NOMO-1 treated with dmso at 0.1 percent for 144 hours (cell line): ENCODE data around the gene SCYL2.
"Not testable (repeated sequence)": the region's sequence is repeated elsewhere in the genome, so short reads cannot be mapped to it uniquely, and the experiment has no call there.

ENCODE experiments used
- DNase-seq: peaks from one replicate; lab custom pipeline; 2025; ENCODE audit not compliant: unreplicated experiment; lab: John Stamatoyannopoulos, UW

Gene SCYL2

DNA sequence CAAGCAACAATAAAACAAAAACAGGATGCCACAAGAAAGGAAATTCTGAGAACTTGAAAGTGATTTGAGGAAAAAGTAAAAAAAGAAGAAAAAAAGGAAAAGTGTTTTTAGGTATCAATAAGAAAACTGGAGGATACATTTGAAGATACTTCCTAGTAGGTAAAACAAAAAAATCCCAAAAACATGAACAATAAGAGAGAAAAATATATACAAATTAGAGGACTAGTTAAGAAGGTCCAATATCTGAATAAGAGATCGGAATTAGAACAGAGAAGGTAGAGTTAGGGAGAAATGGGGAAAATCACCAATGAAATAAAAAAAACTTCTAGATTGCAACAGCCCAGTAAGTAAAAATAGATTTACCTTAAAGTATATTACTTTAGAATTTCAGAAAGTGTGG is 8.8 kb upstream of the SCYL2 start:
- no peak for DNase-seq

- DNase-seq, result no peak
These were observed 3.8 kb upstream of the SCYL2 start for GRCh38 chr12:100263131-100263530.

DNA sequence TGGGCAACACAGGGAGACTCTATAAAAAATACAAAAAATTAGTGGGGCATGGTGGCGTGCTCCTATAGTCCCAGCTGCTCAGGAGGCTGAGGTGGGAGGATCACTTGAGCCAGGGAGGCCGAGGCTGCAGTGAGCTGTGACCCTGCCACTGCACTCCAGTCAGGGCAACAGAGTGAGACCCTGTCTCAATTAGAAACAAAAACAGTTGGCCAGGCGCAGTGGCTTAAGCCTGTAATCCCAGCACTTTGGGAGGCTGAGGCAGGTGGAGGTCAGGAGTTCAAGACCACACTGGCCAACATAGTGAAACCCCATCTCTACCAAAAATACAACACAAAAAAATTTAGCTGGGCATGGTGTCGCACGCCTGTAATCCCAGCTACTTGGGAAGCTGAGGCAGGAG is 1.9 kb upstream of the SCYL2 start:
- not testable (repeated sequence) for DNase-seq

DNA sequence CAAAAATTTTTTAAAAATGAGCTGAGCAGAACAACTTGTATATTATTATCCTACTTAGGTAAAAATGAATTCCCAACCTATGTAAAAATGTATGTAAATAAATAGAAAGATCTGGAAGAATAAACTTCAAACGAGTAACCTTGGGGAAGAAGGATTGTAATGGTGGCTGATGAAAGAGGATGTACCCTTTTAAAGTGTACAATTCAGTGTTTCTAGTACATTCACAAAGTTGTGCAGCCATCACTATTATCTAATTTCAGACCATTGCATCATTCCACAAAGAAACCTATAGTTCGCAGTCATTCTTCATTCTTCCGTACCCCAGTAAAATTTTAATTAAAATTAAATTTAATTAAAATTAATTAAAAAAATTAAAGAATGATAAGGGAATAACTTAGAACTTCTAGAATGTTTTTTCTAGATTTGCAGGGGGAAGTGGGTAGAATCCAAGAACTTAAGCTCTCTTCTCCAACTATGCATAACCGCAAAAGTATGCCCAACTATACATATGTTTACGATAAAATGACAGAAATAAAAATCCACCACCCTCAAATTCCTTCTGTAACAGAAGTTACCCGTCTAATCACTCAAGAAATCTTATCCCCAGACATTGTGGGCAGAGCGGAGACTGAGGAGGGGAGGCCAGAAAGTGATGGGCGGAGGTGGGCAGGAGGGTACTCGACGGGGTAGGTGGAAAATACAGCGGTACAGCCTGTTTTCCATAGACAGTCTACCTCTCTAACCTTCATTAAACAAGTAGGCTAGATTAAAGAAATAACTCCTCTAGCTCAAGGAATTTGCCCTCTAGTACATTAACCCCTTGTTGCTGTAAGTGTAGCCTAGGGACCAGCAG is 1.0 kb upstream of the SCYL2 start:
- no peak for DNase-seq

DNA sequence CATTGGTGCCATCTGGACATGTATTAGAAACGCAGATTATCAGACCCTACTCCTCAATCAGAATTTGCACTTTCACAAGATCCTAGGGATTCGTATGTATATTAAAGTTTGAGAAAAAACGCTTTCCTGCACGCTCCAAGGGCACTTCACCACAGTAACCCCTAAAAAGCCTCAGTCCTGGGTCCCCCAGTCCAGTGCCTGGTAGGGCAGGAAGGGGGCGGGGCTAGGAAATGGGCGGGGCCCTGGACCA is 467 bp upstream of the SCYL2 start:
- DNase-seq, result no peak

GRCh38 chr12:100267603-100268281 is 765 bp downstream of the SCYL2 start:
- DNase-seq, result no peak

GRCh38 chr12:100268835-100269564 is 2.0 kb downstream of the SCYL2 start:
- no peak for DNase-seq

DNA sequence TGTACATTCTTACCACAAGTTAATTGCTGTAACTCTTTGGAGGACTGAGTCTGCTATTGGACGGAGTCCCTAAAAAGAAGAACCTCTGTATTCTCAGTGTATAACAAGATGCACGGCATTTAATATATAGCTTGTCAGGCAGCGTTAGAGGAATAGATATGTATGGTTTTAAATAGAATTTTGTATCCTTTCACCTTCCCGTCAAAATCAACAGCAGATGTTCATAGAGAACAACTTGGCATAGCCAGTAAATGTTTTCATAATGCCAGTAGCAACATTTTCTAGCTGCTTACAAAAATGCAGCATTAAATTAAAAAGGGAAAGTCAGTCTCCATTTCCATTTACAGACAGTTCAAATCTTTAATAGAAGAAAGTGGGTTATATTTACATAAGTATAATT is 6.8 kb downstream of the SCYL2 start:
- DNase-seq, result no peak

DNA sequence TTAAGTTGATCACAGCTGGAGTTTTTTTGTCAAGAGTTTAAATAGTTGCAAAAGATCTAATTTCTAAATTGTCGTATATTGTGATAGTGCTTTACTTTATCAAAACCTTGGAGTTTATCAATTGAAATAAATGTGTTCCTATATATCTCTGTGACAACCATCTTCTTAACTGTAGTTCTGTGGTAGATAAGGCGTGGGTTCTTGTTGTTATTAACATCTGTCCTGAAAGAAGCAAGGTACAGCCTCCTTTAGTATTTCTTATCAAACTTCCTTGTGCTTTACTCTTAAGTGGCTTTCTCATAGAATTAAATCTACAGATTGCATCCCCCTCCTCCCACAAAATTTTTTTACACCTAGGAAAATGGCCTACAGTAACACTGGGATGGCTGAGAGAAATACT is 7.3 kb downstream of the SCYL2 start:
- no peak for DNase-seq

- DNase-seq, result no peak
These were observed 12.2 kb downstream of the SCYL2 start for GRCh38 chr12:100279159-100279558.

GRCh38 chr12:100279607-100280244 is 12.7 kb downstream of the SCYL2 start:
- DNase-seq, result no peak

DNA sequence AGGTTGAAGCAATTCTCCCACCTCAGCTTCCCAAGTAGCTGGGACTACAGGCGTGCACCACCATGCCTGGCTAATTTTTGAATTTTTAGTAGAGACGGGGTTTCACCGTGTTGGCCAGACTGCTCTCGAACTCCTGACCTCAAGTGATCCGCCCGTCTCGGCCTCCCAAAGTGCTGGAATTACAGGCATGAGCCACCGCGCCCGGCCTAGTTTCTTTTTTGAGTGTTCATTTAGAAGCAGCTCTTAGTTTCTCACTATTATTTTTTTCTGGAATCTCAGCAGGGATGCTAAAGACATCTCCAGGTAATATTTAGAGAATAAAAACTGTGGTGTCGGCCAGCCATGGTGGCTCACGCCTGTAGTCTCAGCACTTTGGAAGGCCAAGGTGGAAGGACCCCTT is 17.6 kb downstream of the SCYL2 start:
- DNase-seq, result not testable (repeated sequence)

DNA sequence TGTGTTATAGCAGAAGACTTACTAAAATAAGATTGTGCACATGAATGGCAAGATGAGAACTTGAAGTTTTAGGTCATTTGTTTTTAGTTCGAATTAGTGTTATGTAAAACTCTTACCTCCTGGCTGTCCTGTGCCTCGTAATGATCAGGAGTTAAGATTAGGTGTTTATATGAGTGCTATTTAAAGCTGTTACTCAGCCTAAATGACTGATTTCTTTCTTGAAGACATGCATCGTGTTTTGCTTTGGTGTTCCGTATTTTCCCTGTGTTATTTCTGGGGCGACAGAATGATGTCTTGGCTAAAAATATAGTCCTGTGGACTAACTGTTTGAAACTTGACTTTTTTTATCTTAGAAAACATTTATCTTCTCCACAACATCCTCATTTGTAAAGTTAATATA is 22.1 kb downstream of the SCYL2 start:
- no peak for DNase-seq

GRCh38 chr12:100290016-100290415 is 23.0 kb downstream of the SCYL2 start:
- DNase-seq, result no peak

DNA sequence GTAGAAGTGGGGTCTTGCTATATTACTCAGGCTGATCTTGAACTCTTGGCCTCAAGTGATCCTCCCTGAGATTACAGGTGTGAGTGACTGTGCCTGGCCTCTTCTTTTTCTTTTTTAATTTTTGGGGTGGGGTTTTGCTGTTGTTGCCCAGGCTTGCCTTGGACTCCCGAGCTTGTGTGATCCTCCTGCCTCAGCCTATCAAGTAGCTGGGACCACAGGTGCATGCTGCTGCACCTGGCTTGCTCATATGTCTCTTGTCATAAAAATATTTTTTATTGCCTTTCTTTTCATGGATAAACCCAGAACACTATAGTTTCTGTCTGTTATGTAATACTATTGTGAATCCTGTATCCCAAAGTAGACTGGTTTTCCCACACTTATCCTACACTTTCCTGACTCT is 26.0 kb downstream of the SCYL2 start:
- DNase-seq, result no peak

GRCh38 chr12:100294366-100294765 is 27.4 kb downstream of the SCYL2 start:
- DNase-seq, result not testable (repeated sequence)

DNA sequence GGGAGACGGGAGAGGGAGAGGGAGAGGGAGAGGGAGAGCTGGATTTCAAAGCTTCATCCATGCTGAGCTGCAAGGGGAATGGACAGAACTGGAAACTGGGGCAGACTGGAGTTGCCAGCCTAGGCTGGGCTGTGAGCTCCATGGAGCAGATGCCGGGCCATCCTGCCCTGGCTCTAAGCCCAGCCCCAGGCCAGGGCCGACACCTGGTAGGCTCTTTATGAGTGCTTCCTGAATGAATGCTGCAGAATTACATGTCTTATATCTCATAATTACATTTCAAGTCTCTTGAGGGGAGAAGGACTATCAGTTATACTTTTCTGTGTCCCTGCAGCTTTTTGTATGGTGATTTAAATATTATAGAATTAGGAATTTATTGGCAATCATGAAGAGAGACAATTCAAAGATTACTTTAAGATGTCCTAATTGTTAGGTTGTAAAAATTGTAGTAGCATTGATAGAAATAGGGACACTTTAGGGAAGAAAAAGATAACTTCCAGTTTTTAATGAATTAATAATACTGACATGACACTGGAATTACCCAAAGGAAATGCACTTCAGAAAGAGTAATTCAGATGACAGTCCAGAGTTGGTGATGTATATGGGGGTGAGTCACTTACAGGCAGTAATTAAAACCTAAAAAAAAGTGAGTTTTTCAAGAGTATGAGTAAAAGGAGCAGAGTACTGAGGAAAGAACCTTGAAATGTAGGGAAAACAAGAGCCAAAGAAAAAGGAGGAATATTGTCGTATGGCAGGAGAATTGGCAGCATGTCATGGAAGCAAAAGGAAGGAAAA is 29.0 kb downstream of the SCYL2 start:
- no peak for DNase-seq

GRCh38 chr12:100302081-100302480 is 35.1 kb downstream of the SCYL2 start:
- no peak for DNase-seq

DNA sequence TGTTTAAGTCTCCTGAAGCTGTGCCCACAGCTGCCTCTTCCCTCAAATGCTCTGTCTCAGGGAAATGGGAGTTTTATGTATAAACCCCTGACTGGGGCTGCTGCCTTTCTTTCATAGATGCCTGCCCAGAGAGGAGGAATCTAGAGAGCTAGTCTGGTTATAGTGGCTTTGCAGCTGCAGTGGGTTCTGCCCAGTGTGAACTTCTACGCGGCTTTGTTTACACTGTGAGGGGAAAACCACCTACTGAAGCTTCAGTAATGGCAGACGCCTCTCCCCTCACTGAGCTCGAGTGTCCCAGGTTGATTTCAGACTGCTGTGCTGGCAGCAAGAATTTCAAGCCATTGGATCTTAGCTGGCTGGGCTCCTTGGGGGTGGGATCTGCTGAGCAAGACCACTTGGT is 36.9 kb downstream of the SCYL2 start:
- no peak for DNase-seq

- not testable (repeated sequence) for DNase-seq
These were observed 37.4 kb downstream of the SCYL2 start for GRCh38 chr12:100304334-100304733.

GRCh38 chr12:100308138-100308537 is 41.2 kb downstream of the SCYL2 start:
- not testable (repeated sequence) for DNase-seq
